Psoas muscle (tissue), 8 donors: Measurements from ENCODE around the gene CHTF18. TPM values are rescaled to one million over a fixed set of nuclear protein-coding genes. Genes with fewer than 3 reads are reported as not detected.

Source experiments
- ATAC-seq, 4 donors: fragments of 200-7000 bp; cut with Tn5 transposase; one replicate each; pipeline ENCODE4 v1.9.1; 2020; ENCODE audit warnings: moderate library complexity in 3 of 4, mild to moderate bottlenecking in 2 of 4
- DNase-seq, 2 donors: peaks; one replicate each; pipeline ENCODE4 v3.0.0-alpha.2; 2020
- H3K27ac ChIP-seq: fragments of 200-600 bp; one replicate; pipeline ENCODE4 v1.8.0; 2022
- H3K27me3 ChIP-seq, 3 donors: fragments of 200-600 bp in 1 of 3; one replicate each; pipeline versions ENCODE4 v1.6.1 to v1.8.0; 2013 to 2022; ENCODE audit warnings: low read length in 2 of 3, mild to moderate bottlenecking in 2 of 3, moderate library complexity in 1 of 3; ENCODE audit not compliant: insufficient read depth in 3 of 3
- H3K36me3 ChIP-seq, 2 donors: fragments of 200-600 bp in 1 of 2; one replicate each; pipeline versions ENCODE4 v1.6.1 to v1.8.0; 2013 to 2022; ENCODE audit warnings: low read depth in 1 of 2, mild to moderate bottlenecking in 1 of 2, moderate library complexity in 1 of 2; ENCODE audit not compliant: insufficient read depth in 1 of 2
- H3K4me1 ChIP-seq: fragments of 200-600 bp; one replicate; pipeline ENCODE4 v1.8.0; 2022
- H3K4me3 ChIP-seq: fragments of 200-600 bp; one replicate; pipeline ENCODE4 v1.8.0; 2022; ENCODE audit warnings: mild to moderate bottlenecking
- H3K9me3 ChIP-seq: fragments of 200-600 bp; one replicate; pipeline ENCODE4 v1.8.0; 2022
- WGBS, 3 donors: extraction: QIAGEN DNeasy Blood & Tissue Kit; methylation state at CpG; one replicate each; pipeline versions ENCODE4 v1.1.6 to v1.1.7; 2013; 5-methylcytosine and 5-hydroxymethylcytosine counted together
- intact Hi-C, 2 donors: fragments of 100-400 bp; cut with DNase I; formaldehyde crosslinking; loops; one replicate each; pipeline versions ENCODE4 v1.11.0 to v1.14.2; 2022
- polyA plus RNA-seq, 3 donors: library from polyadenylated mRNA; stranded (reverse); fragments of 200-250 nt; gene quantifications; one replicate each; pipeline ENCODE4 v1.2.3, GENCODE V29; 2013
- total RNA-seq, 4 donors: library from RNA; stranded (reverse); fragmentation: NEBNext Ultra II Directional in 2 of 4; extraction: Animal tissue kit (Norgen Biotek cat#: 25700) in 2 of 4; gene quantifications; one replicate each; pipeline versions ENCODE4 v1.2.1 to v1.2.4, GENCODE V29; 2021 to 2023
- TF ChIP-seq, protein P1 (sequence below): fragments of 200-600 bp; IDR thresholded peaks from one replicate; pipeline ENCODE4 v1.8.0; 2022; ENCODE audit warnings: antibody characterized with exemption
- donor health status: healthy with polysubstance abuse.
- donor health status: DM: no; HTN: no; CAD: no; lungs with moderate emphysema.
- donor health status: Bipolar disorder and iron deficiency.
- donor health status: healthy.
- donor health status: DM: yes; HTN: yes; CAD: no.
- donor health status: DM: no; HTN: no; CAD: no.
- donor health status: DM: no; HTN: no; CAD: no.
- donor health status: DM: yes; HTN: yes; CAD: no.

Gene CHTF18
- total and polyA plus RNA-seq, 7 donors, result 1.7 to 8.4 (median 3.9) TPM

DNA sequence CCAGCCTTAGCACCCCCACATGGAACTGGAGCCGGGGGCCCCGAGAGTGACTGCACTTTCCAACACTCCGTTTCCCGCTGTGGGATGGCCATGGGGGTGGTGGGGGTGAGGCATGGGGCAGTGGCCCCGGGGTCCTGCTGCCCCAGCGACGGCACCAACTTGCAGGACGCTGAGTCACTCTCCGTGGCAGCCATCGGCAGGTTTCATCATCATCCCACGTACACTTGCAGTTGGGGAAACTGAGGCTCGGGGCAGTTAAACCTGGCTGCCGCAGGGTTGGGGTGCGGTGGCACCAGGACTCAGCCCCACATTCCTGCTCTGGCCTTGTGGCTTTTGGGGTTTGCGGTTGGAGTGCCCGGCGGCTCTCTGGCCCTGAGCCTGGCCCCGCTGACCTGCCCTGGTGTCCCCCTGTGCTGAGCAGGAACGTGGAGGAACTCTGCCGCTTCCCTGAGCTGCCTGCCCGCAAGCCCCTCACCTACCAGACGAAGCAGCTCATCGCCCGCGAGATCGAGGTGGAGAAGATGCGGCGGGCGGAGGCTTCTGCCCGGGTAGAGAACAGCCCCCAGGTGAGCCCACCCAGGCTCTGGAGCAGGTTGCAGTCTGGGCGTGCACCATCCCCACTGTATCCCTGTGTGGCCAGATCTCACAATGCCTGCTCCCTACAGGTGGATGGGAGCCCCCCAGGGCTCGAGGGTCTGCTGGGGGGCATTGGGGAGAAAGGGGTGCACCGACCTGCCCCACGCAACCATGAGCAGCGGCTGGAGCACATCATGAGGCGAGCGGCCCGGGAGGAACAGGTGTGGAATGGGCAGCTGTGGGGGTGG, 8.1 kb downstream of the CHTF18 start:
- Histone ChIP-seq H3K9me3 (no peaks in the 10 kb centered on the region), H3K36me3 (no peaks in the 10 kb centered on the region), H3K4me3 (no peak overlapping the region), H3K27ac (no peak overlapping the region), H3K4me1 (no peaks in the 10 kb centered on the region), H3K27me3 (peaks cover 0 to 33% (median 12%) of the 10 kb centered on the region in 3 donors)
- intact Hi-C loops, result no loop called here
- ATAC-seq, result no peak
- 93 to 95% (median 94%) methylated on average over 37 to 38 of the region's 38 CpGs for WGBS, 3 donors
- DNase-seq, result peak in 1 of 2 donors; percentile 46
- TF ChIP-seq, protein P1, sequence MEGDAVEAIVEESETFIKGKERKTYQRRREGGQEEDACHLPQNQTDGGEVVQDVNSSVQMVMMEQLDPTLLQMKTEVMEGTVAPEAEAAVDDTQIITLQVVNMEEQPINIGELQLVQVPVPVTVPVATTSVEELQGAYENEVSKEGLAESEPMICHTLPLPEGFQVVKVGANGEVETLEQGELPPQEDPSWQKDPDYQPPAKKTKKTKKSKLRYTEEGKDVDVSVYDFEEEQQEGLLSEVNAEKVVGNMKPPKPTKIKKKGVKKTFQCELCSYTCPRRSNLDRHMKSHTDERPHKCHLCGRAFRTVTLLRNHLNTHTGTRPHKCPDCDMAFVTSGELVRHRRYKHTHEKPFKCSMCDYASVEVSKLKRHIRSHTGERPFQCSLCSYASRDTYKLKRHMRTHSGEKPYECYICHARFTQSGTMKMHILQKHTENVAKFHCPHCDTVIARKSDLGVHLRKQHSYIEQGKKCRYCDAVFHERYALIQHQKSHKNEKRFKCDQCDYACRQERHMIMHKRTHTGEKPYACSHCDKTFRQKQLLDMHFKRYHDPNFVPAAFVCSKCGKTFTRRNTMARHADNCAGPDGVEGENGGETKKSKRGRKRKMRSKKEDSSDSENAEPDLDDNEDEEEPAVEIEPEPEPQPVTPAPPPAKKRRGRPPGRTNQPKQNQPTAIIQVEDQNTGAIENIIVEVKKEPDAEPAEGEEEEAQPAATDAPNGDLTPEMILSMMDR, result no peak

DNA sequence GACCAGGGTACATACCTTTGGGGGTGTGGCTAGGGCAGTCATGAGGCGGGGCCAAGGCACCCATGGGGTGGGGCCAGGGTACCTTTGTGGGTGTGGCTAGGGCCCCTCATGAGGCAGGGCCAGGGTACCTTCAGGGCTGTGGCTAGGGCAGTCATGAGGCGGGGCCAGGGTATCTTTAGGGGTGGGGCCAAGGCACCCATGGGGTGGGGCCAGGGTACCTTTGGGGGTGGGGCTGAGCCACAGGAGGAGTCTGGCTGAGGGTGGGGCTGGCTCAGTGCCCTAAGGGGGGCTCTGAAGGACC, 8.7 kb downstream of the CHTF18 start:
- H3K9me3 ChIP-seq, result no peaks in the 10 kb centered on the region
- intact Hi-C loops, result no loop called here
- no peaks in the 10 kb centered on the region for H3K4me1 ChIP-seq
- H3K4me3 ChIP-seq, result no peak overlapping the region
- TF ChIP-seq, protein P1, result no peak
- H3K27me3 ChIP-seq, result peaks cover 0 to 39% (median 17%) of the 10 kb centered on the region in 3 donors
- H3K27ac ChIP-seq, result no peak overlapping the region
- ATAC-seq (no peak), DNase-seq (no peak)
- H3K36me3 ChIP-seq, result no peaks in the 10 kb centered on the region
- 88 to 100% (median 96%) methylated on average over 1 to 2 of the region's 2 CpGs for WGBS, 3 donors

DNA sequence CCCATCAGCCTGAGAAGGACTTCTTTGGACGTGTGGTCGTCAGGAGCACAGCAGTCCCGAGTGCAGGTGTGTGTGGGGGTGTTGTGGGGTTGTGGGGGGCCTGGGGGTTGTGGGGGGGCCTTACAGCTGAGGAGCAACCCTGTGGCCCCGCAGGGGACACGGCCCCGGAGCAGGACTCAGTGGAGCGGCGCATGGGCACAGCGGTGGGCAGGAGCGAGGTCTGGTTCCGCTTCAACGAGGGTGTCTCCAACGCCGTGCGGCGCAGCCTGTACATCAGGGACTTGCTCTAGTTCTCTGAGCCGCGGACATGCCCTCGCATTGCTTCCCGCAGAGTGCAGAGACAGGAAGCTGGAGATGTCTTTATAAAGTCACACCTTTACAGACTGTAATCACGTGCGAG, 9.3 kb downstream of the CHTF18 start:
- Histone ChIP-seq H3K27me3 (peaks cover 0 to 45% (median 23%) of the 10 kb centered on the region in 3 donors), H3K27ac (no peak overlapping the region), H3K4me3 (no peak overlapping the region), H3K4me1 (no peaks in the 10 kb centered on the region), H3K9me3 (no peaks in the 10 kb centered on the region), H3K36me3 (no peaks in the 10 kb centered on the region)
- TF ChIP-seq, protein P1, result no peak
- 93 to 94% (median 93%) methylated on average over 22 of the region's 22 CpGs for WGBS, 3 donors
- DNase-seq (no peak), ATAC-seq (no peak)
- intact Hi-C loops, result no loop called here

DNA sequence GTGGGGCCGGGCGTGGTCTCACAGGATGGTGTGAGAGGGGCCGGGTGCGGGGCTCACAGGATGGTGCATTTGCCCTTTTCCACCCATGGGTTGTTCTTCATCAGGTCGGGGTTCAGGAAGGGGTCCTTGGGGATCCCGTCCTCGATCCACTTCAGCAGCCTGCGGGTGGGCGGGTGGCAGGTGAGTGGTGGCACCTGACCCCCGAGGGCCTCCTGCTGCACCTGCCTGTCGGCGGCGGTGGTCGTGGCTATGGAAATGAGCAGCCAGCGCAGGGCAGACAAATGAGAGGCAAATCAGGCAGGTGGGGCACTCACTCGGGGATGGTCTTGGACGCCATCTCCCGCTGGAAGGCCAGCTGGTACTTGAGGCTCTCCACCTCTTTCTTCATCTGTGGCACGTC, 10.2 kb downstream of the CHTF18 start:
- no peak overlapping the region for H3K4me3 ChIP-seq
- H3K27me3 ChIP-seq, result peaks cover 0 to 53% (median 28%) of the 10 kb centered on the region in 3 donors
- TF ChIP-seq, protein P1, result no peak
- H3K9me3 ChIP-seq, result no peaks in the 10 kb centered on the region
- no peaks in the 10 kb centered on the region for H3K4me1 ChIP-seq
- H3K27ac ChIP-seq, result no peak overlapping the region
- 83 to 85% (median 85%) methylated on average over 18 to 19 of the region's 19 CpGs for WGBS, 3 donors
- no peak for ATAC-seq
- no peak for DNase-seq
- H3K36me3 ChIP-seq, result no peaks in the 10 kb centered on the region
- intact Hi-C loops, result no loop called here
